HG03469 (cell line): ENCODE measurements around the gene ZPLD1.

ENCODE experiments used
- ATAC-seq: cut with Tn5 transposase; IDR thresholded peaks from one replicate; pipeline ENCODE4 v1.9.1; 2021; ENCODE audit warnings: mild to moderate bottlenecking, moderate library complexity, moderate number of reproducible peaks; ENCODE audit not compliant: unreplicated experiment

Gene ZPLD1

GRCh38 chr3:102521246-102521645, 86.4 kb downstream of the ZPLD1 start:
- ATAC-seq = no peak

- ATAC-seq = peak; percentile 87
These were observed 90.8 kb downstream of the ZPLD1 start for GRCh38 chr3:102525624-102526023.

- ATAC-seq = no peak
These were observed 92.0 kb downstream of the ZPLD1 start for GRCh38 chr3:102526865-102527264.

- no peak for ATAC-seq
These were observed 93.9 kb downstream of the ZPLD1 start for GRCh38 chr3:102528727-102529126.
